22Rv1 (cell line): ENCODE data around the gene POLN.

ENCODE experiments used
- H3K27ac ChIP-seq: fragments of 450-650 bp; 2 replicates; pipeline ENCODE4 v1.5.1; 2017
- ZFX ChIP-seq: fragments of 450-650 bp; IDR thresholded peaks from 2 replicates; pipeline ENCODE4 v1.6.1; 2017; ENCODE audit warnings: antibody characterized with exemption, borderline replicate concordance
- TF ChIP-seq, protein P1 (sequence below): fragments of 450-650 bp; IDR thresholded peaks from 2 replicates; pipeline ENCODE4 v1.5.1; 2017; ENCODE audit warnings: mild to moderate bottlenecking

POLN gene

DNA sequence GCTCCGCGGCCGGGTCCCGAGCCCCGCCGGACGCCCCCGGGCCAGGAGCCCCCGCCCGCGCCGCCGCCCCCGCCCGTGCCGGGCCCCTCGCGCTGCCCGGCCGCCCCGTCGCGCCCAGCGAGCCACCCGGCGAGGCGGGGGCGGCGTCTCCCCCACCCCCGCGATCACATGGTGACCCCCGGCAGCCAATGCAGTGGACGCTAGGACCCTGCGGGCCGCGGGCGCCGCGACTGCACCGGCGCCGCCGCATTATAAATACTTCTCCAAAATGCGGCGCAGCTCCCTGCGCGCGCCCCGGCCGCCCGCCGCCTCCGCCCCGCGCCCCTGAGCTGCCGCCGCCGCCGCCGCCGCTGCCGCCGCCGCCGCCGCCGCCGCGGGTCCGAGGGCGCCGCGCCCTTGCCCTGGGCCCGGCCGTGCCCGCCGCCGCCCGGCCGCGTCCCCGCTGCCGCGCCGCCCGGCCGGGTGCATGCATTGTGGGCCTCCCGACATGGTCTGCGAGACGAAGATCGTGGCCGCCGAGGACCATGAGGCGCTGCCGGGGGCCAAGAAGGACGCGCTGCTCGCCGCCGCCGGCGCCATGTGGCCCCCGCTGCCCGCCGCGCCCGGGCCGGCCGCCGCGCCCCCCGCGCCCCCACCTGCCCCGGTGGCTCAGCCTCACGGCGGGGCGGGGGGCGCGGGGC is 182.7 kb downstream of the POLN start, which contains the start of gene NAT8L:
Gene NAT8L, plus strand, starts transcription at position 282 of the 680 bp plus-strand sequence. Its CDS starts 185 bp downstream, at position 467.
- TF ChIP-seq ZFX: no peak
- TF ChIP-seq, protein P1, sequence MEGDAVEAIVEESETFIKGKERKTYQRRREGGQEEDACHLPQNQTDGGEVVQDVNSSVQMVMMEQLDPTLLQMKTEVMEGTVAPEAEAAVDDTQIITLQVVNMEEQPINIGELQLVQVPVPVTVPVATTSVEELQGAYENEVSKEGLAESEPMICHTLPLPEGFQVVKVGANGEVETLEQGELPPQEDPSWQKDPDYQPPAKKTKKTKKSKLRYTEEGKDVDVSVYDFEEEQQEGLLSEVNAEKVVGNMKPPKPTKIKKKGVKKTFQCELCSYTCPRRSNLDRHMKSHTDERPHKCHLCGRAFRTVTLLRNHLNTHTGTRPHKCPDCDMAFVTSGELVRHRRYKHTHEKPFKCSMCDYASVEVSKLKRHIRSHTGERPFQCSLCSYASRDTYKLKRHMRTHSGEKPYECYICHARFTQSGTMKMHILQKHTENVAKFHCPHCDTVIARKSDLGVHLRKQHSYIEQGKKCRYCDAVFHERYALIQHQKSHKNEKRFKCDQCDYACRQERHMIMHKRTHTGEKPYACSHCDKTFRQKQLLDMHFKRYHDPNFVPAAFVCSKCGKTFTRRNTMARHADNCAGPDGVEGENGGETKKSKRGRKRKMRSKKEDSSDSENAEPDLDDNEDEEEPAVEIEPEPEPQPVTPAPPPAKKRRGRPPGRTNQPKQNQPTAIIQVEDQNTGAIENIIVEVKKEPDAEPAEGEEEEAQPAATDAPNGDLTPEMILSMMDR: no peak
- no peak within 1 kb of the TSS for H3K27ac ChIP-seq

DNA sequence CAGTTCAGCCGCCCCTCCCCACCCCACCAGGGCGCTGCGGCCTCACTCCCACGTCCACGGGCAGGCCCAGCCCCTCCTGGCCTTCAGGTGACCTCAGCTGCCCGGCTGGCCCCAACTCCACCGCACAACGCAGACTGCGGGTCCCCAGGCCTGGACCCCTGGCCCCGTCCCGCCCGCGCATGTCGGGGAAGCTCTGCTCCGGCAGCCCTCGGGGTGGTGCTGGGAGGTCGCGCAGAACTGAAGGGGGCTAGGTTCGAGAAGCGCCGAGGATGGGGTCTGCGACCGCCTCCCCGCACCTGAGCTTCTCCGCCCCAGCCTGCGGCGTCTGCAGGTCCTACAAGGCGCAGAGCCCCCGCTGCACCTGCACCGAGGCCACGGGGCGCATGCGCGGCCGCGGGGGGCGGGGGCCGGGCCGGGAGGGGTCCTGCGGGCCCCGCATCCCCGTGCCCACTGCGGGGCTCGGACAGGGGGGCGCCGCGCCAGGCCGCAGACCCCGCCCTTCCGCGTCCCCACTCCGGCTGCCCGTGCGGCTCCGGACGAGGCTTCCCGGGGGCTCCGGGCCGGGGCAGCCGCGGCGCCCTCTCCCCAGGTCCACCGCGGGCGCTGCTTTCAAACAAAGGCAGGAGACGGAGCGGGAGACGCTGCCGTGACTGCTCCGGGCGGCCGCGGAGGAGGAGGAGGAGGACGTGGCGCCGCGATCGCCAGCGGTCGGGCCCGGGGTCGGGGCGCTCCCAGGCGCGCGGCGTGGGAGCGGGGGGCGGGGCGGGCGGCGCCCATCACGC is 183.5 kb downstream of the POLN start:
- no peak overlapping the region for H3K27ac ChIP-seq
- TF ChIP-seq, protein P1: no peak
- no peak for TF ChIP-seq ZFX

DNA sequence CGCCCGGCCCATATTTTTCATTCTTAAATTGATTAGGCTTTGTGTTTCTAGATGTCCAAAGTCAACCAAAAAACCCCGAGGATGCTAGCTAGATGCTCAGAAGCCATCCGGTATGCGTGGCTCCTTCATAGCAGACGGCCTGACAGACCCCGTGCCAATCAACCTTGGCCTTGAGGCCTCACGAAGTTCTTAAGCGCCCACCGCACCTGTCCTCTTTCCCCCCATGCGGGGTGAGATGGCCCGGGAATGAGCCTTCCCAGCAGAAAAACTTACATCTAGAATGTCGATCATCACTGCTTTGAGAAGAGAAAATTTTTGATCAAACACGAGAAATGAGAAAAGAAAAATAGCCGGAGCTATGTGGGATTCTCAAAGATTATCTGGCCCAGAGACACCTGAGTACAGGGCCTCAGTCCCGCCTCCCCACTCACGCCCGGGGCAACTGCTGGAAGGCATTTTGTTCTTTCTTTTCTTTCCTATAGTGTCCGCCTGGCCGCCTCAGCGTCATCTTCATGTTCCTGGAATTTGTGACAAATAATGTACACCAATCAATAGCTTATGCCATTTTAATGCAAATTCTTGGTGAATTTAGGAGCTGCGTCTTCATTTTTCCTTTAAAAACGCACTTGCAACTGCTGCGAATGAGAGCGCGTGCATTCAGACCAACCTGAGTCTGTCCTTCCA is 184.4 kb downstream of the POLN start:
- TF ChIP-seq, protein P1: no peak
- TF ChIP-seq ZFX: no peak
- H3K27ac ChIP-seq: no peak overlapping the region

DNA sequence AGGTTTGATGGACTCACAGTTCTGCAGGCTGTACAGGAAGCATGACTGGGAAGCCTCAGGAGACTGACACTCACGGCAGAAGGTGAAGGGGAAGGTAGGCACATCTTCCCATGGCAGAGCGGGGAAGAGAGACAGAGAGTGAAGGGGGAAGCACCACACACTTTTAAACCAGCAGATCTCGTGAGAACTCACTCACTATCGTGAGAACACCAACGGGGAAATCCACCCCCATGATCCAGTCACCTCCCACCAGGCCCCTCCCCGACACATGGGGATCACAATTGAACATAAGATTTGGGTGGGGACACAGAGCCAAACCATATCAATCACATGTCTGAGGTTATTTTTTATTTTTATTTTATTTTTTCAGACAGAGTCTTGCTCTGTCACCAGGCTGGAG is 187.7 kb downstream of the POLN start:
- no peak overlapping the region for H3K27ac ChIP-seq
- no peak for TF ChIP-seq ZFX
- TF ChIP-seq, protein P1: no peak

DNA sequence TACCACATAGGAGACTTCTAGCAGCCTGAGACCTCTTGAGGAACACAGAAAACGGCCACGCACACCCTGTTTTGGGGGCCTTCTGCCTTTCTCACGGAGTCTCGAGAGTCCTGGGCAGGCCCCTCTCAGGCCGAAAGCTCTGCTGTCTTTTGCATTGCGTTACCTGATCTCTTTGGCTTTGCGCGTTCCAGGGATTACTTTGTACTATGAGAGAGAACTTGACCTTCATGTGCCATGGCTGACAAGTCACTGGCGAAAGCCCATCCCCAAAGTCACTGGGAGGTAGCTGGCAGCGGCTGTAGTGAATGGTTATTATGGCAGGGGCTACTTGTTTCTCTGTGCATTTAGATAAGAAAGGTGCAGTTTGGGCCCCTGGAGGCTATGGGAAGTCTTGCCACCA is 190.8 kb downstream of the POLN start:
- TF ChIP-seq, protein P1: no peak
- TF ChIP-seq ZFX: no peak
- H3K27ac ChIP-seq: no peak overlapping the region

DNA sequence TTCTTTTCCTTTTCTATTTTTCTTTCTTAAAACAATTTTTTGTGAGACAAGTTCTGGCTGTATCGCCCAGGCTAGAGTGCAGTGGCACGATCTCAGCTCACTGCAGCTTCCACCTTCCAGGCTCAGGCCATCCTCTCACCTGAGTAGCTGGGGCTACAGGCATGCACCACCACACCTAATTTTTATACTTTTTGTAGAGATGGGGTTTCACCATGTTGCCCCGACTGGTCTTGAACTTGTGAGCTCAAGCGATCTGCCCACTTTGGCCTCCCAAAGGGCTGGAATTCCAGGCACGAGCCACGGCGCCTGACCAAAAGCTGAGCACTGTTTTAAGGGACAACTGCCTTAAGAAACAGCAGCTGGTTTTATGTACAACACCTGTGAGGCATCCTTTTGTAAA is 192.1 kb downstream of the POLN start:
- no peak overlapping the region for H3K27ac ChIP-seq
- no peak for TF ChIP-seq ZFX
- TF ChIP-seq, protein P1: no peak
